ENCODE data around the gene CALML4.
"Not testable (repeated sequence)": the region's sequence is repeated elsewhere in the genome, so short reads cannot be mapped to it uniquely, and the experiment has no call there.

Gene CALML4

DNA sequence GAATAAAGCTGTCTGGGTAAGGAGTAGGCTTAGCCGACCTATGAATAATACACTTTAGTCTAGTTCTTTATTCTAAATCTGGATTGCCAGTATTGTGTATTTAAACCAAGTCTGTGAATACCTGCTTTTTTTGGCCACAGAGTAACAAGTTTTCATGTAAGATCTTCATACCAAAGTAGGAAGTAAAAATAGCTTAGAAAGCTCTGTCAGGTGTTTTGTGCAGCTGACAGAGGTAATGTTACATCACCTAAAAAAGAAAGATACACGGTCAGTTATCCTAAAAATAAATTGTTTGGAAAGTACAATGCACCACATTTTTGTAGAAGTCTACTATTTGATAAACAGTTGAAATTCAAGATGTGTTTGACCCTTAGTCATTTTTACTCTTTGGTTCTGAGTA is 16.5 kb downstream of the CALML4 start:
- DNase-seq = no peak

DNA sequence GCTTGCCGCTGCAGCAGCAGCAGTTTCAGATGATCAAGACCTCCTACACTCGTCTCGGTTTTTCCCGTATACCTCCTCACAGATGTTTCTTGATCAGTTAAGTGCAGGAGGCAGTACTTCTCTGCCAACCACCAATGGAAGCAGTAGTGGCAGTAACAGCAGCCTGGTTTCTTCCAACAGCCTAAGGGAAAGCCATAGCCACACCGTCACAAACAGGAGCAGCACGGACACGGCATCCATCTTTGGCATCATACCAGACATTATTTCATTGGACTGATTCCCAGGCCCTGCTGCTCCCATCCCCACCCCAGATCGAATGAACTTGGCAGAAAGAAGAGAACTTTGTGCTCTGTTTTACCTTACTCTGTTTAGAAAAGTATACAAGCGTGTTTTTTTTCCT is 17.6 kb downstream of the CALML4 start:
- DNase-seq = no peak

DNA sequence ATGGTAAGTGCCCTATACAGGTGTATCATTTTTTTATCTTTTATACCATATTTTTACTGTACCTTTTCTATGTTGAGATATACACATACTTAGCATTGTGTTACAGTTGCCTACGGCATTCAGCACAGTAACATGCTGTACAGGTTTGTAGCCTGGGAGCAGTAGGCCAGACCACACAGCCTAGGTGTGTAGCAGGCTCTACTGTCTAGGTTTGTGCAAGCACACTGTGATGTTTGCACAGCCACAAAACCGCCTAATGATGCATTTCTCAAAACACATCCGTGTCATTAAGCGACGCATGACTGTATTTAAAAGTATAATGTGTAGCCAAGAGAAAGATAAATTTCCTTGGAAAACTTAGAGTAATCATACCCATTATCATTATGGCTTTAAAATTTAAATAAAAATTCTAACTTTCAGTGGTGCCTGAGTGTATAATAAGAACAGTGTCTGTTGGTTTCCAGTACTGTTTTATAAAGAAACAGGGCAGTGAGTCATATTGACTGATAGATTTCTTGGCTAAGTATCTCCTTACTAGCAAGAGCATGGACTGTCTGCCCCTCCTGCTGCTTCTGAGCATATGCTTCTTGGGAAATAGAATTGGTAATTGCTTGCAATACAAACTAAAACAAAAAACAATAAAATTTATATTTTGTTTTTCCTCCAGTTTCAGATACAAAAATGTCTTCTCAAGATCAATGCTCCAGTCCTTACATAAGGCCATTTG is 18.3 kb downstream of the CALML4 start:
- DNase-seq = no peak

DNA sequence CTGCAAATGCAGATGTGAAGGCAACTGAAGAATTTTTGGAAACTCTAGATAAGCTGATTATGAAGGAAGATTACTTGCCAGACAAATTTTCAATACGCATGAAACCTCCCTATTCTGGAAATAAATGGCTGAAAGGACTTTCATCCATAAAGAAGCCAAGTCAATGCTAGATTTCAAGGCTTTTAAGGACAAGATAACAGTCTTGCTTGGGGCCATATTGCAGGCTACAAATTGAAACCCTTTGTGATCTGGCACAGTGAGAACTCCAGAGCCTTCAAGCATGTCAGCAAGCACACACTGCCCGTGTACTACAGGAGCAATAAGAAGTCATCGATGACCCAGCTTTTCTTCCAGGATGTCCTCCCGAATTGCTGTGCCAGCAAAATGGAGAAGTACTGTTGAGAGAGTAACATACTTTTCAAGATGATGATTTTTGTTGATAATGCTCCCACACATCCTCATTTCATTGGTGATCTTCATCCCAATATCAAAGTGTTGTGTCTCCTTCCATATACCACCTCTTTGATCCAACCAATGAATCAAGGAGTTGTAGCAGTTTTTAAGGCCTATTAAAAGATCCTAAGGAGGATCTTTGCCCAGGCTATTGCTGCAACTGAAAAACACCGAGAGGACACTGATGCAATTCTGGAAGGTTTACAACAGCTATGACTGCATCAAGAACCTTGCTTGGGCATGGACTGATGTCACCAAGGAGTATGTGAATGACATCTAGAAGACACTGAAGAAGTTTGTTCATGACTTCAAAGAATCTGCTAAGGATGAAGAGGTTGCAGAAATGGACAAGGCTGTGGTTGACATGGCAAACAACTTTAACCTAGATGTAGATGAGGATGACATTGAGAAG is 20.3 kb downstream of the CALML4 start:
- DNase-seq = no peak

DNA sequence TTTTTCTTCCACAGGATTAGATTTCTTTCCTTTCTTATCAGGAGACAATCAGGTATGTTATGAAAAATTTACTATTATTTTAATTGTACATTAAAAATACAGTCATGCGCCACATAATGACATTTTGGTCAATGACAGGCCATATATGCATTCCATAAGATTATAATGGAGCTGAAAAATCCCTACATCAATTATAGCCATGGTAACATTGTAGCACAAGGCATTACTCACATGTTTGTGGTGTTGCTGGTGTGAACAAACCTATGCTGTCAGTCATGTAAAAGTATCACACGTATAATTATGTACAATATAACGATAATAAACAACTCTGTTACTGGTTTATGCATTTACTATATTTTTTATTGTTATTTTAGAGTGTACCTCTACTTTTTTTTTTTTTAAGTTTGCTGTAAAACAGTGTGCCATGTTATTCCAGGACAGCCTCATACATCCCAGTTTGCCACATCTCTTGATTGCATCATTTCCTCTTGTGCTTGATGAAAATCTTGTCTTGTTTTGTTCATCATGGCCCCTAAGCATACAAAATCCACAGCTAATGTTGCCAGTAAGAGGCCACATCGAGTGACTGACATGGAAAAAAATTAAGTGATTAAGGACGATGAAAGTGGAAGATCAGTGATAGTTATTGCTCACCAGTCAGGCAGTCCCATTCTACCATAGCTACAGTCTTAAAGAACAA is 21.4 kb downstream of the CALML4 start:
- DNase-seq = no peak

DNA sequence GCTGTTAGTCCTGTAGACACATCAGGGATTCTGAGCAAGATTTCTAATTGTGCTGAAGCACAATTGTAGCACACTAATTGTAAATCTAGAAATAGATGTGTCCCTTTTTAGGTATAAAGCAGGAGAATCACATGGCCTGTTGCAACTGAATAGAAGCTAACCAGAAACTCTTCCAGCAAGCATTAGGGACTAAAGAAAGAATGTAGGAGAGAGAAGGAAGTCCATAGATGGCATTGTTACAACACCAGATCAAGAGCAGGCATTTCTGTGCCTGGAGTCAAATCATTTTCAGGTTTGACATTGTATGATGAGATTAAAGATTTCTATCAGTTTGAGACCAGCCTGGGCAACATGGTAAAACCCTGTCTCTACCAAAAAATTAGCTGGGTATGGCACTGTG is 27.4 kb downstream of the CALML4 start:
- DNase-seq = no peak

DNA sequence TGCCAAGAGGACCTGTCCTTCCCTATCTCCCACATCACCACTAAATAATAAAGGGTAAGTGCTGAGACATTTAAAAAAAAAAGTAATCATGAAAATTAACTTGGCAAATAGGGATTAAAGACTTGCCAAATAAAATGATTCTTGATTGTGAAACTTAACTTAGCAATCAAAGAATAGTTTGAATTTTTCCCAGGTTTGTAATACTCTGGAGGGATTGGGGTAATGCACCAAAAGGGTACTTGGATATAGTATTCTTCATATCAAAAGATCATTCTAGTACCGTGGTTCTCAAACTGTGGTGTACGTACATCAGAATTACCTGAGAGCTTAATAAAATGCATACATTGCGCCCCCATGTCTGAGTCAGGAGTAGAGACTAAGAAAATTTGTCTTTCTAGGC is 28.5 kb downstream of the CALML4 start:
- no peak for DNase-seq

DNA sequence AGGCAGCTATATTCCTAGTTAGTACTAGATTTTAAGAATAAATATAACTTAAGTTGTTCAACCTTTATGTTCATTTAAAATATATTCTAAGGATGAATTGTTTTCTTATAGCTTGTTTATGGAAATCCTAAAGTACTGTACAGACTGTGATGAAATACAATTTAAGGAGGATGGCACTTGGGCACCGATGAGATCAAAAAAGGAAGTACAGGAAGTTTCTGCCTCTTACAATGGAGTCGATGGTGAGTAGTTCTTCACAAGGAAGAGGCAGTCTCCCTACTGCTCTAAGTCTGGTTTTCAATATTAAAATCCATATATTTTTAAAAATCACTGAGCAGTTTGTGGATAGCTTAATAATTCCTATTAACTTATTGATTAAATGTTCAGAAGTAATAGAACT is 29.6 kb downstream of the CALML4 start:
- DNase-seq = no peak

DNA sequence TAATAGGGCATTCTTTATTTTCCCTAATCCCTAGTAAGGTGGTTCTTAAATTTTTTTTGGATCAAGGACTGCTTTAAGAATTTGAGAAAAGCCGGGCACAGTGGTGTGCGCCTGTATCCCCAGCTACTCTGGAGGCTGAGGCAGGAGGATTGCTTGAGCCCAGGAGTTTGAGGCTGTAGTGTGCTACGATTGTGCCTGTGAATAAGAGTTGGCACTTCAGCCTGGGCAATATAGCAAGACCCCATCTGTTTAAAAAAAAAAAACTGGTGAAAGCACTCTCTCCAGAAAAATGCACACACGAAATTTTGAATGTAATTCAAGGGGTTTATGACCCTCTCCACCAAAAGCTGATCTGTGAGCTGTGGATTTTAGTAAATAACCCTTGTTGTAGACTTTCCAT is 32.0 kb downstream of the CALML4 start:
- no peak for DNase-seq

DNA sequence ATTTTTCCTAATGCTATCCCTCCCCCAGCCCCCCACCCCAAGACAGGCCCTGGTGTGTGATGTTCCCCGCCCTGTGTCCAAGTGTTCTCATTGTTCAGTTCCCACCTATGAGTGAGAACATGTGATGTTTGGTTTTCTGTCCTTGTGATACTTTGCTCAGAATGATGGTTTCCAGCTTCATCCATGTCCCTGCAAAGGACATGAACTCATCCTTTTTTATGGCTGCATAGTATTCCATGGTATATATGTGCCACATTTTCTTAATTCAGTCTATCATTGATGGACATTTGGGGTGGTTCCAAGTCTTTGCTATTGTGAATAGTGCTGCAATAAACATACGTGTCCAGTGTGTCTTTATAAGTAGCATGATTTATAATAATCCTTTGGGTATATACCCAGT is 33.1 kb downstream of the CALML4 start:
- not testable (repeated sequence) for DNase-seq

DNA sequence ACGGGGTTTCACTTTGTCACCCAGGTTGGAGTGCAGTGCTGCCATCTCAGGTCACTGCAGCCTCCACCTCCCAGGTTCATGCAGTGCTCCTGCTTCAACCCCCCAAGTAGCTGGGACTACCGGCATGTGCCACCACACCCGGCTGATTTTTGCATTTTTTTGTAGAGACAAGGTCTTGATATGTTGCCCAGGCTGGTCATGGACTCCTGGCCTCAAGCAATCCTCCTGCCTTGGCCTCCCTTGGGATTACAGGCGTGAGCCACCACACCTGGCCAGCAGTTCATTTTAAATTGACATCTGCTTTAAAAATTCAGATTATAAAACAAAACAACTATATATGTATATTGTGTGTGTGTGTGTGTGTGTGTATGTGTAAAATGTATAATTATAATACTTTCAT is 38.3 kb downstream of the CALML4 start:
- no peak for DNase-seq

DNA sequence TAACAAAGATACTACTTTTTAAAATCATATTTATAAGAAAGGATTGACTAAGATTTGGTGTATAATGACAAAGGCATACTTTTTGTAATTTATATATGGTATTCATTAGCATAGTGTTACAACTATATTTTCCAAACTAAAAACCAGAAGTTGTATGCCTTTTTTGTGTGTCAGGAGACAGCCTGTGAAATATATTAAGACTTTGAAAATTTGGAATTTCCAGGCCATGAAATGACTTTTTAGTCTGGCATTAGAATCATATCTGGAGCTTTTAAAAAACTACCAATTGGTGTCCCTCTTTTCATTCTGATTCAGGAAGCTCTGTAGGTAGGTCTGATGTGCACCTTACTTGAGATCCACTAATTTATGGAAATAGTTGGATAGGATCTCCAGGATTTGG is 41.9 kb downstream of the CALML4 start:
- no peak for DNase-seq

DNA sequence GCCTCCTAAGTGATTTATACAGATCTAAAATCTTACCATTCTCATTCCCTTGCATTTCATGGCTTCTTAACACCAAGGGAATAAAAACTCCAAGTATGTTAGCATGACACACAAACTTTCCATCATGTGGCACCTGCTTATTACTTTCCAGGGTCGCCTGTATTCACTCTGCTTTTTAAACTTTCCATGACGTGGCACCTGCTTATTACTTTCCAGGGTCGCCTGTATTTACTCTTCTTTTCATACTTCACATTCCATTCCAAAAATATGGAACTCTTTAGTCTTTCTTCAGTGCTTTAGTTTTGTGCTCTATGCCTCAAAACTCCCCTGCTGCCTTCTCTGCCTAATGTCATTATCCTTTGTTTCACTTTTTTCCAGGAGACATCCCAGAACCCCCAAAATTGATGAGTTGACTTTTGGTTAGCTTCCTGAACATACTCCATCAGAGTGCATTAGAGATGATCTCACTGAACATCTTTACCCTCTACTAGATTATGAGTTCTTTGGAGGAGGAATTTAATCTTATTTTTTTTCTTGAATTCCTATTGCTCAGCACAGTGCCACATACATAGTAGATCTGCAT is 47.0 kb downstream of the CALML4 start:
- DNase-seq = no peak

DNA sequence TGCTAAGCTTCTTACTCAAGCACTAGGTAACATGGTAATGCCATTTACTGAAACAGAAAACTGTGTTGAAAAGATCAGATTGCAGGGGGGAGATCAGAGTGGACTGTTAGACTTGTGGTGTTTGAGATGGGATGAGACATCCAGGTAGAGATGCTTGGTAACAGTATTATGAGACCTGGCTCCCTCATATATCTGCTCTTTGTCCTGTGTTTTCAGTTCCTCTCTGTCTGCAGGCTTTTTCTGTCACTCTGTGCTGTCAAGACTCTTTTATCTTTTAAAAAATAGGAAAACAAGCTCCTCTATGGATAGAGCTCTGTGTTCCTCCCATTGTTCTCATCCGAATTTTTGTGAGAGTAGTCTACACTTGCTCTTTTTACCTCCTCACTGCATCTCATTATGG is 48.1 kb downstream of the CALML4 start:
- DNase-seq = no peak

DNA sequence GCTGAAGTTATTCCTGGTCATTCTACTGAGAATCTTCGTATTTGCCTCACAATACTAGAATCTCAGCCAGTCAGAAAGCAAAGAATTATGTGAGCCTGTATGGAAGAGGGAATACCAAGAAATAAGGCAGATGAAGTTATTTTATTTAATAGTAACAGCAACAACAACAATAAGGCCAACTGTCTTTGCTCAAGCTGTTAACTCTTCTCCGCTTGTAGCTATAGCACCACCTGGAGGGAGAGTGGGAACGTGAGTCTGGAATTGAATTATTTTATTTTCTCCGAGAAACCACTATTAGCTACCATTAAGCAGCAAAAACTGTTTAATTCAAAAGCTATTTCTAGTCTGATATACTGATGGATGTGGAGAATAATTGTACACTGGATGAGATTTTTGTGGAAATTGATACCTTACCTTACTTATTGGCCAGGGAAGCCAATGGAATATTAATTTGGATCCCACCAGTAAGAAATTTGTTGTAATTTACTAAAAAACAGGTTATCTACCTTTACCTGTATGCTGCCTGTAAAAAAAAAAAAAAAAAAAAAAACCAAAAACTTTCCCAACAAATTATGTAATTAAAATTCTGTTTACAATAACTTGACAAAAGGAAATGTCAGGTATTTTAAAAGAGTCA is 50.1 kb downstream of the CALML4 start:
- peak in 1 of 2 experiments; percentile 5 for DNase-seq

DNA sequence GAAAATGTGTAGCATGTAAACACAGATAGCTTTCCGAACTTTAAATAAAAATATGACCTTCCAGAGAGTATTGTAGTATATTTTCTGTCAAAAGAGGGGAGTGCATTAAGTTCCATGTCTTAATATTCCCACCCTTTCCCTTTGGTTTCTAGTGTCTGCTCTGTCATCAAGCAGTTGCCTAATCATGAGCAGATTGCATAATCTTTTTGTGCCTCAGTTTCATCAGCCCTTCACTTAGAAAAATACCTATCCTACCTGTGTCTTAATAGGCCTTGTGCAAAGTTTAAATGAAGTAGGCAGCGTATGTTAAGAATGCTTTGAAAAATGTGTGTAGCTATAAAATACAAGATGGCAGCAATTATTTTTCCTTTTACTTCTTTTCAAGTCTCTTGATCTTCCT is 52.8 kb downstream of the CALML4 start:
- no peak for DNase-seq

DNA sequence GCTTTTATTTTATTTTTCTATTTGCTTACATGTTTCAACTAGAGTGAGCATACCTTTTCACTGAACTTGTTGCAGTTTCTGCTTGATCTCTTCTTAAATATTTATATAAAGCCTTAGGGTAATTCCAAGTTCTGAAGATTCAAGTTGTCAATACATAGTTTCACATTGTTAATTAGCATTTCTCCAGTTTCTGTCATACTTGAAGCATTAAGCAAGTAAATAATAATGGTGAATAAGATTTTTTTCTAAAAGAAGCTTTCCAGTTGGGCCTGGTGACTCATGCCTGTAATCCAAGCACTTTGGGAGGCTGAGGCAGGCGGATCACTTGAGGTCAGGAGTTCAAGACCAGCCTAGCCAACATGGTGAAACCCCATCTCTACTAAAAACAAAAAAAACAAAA is 53.9 kb downstream of the CALML4 start:
- no peak for DNase-seq

DNA sequence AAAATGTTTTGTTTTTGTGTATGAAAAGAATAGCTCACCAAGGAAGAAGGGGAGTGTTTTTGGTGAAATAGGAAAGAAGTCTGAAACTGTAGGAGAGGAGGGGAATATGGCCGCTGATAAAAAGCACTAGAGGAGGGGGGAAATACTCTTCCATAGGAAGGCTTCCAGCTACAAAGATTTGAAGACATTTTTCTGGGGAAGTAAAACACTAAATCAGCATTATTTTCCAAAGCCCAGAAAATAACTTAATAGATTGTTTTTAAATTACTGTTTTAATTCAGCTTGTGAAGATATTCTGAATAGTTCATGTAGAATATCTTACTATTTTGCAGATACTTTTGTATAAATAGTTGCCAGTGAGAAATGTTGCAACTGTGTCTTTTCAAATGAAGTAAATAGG is 54.9 kb downstream of the CALML4 start:
- DNase-seq = no peak

DNA sequence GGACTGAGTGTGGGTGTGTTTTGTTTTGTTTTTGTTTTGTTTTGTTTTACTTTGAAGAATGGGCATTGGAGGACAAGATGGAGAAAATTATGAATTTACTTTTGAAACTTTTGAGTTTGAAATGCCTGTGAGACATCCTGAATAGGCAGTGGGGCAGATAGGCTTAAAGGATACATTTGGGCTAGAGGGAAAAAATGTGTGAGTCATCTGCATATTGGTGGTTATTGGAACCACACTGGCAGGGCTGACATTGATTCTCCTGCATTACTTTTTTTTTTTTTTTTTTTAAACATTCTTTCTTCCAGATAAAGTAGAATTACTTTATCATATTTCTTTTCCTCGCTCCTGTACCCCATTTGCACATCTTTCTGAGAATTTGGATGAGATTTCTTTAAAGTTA is 56.1 kb downstream of the CALML4 start:
- DNase-seq = no peak

DNA sequence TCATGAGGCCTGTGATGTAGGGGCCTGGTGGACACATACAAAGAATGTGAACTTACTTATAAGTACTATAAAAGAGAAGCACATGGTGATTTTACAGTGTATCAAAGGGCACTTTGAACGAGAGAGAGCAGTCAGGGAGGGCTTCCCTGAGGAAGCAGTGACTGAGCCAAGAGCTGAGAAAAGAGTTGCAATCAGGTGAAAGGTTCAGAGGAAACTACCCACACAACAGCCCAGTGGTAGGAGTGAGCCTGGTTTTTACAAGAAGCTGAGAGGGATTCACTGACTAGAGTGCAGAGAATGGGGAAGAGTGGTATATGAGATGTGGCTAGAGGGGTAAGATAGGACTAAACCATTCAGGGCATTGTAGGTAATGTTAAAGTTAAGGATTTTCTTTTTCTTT is 57.1 kb downstream of the CALML4 start:
- DNase-seq = no peak

DNA sequence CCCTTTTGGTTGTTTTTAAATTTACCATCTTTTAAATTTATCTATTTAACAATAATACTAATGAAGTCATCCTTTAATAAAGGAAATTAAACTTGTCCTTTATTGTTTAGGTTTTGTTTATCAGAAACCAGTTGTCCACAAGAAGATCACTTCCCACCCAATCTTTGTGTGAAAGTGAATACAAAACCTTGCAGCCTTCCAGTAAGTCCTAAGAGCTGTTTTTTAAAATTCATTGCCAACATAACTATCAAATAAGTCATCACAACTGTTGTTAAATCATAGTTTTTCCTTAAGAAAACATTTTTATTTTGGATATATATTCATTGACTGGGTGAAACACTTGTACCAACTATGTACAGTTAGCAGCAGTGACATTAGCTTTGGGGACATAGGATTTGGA is 59.4 kb downstream of the CALML4 start:
- DNase-seq = no peak

DNA sequence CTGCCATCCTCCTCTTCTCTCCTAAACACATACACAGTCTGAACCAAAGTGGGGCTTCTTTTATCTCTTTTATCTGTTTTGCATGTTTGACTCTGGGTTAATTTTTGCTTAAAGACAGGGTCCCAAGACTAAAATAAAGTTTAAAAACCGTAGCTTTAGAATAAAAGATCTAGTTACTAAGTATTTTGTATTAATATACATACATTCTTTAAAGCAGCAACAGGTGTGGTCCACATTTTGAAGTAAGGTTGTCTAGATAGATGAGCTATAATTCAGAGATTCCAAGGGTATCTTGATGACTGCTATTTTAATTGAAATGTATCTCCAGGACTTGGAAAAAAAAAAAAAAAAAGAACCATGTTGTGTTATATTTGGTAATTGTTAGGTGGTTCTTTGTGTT is 61.3 kb downstream of the CALML4 start:
- no peak for DNase-seq

DNA sequence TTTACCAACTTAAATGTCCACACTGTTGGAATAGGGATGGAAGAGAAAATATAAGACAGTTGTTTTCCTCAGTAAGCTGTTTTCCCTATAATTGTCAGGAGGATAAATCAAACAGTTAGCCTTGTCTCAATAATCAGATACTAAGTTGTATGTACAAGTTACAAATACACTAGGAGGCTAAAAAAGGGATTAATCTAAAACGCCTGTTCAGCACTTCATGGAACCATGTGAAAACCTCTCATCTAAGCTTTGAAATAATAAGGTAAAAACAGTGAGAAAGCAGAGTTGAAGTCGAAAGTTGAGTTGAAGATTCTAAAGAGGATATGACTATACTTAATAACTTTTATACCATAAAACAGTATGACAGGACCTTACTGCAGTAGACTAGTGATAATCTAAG is 62.0 kb downstream of the CALML4 start:
- DNase-seq = no peak

All from activated CD4-positive, alpha-beta T cell treated with anti-CD3 and anti-CD28 coated beads, Interleukin-2, amount 50 U/mL, for 4 hours (primary cell).